Endothelial cell of umbilical vein (primary cell): ENCODE data around the gene PLAAT3. TPM values are rescaled to one million over a fixed set of nuclear protein-coding genes. Genes with fewer than 3 reads are reported as not detected.

Experiments used
- BruUV-seq: library from RNA; stranded (reverse); fragments of 400-500 nt; replicated peaks from 2 replicates; lab custom pipeline; 2021; lab: Mats Ljungman, UMichigan
- CTCF ChIA-PET: fragments of 300-600, 350-600 bp; sonication (Branson Sonifier 250); formaldehyde crosslinking; loops from one replicate; lab custom pipeline; 2021; ENCODE audit warnings: antibody characterized with exemption, inconsistent platforms; lab: Charles Lee
- POLR2A ChIA-PET: fragments of 300-600, 350-600 bp; sonication (Branson Sonifier 250); formaldehyde crosslinking; loops from one replicate; lab custom pipeline; 2021; ENCODE audit warnings: antibody characterized with exemption, inconsistent platforms; lab: Charles Lee
- DNase-seq: peaks from one replicate; pipeline ENCODE4 v3.0.0-alpha.2; 2011; ENCODE audit warnings: low read depth, low spot score
- FAIRE-seq: peaks from 2 replicates; lab custom pipeline; 2011; peaks lifted over from hg19 to GRCh38; lab: Jason Lieb, UNC
- H2AFZ ChIP-seq: 2 replicates; pipeline ENCODE4 v1.6.0; 2012; ENCODE audit warnings: low read depth, low read length, control low read depth, inconsistent platforms
- H3K27ac ChIP-seq: 2 replicates; pipeline ENCODE4 v1.5.1; 2011; ENCODE audit warnings: low read depth, mild to moderate bottlenecking, control low read depth, low read length, moderate library complexity; ENCODE audit not compliant: insufficient read depth
- H3K27me3 ChIP-seq, 2 experiments: 2 replicates each; pipeline versions ENCODE4 v1.6.0 to v1.6.1; 2011; ENCODE audit warnings: low read length in 2 of 2, mixed read lengths in 1 of 2; ENCODE audit not compliant: control insufficient read depth in 2 of 2, insufficient read depth in 2 of 2
- H3K36me3 ChIP-seq, 2 experiments: 2 replicates in 1 of 2; 3 replicates in 1 of 2; pipeline ENCODE4 v1.5.1; 2011; ENCODE audit warnings: low read length in 2 of 2, mild to moderate bottlenecking in 1 of 2, moderate library complexity in 1 of 2; ENCODE audit not compliant: control insufficient read depth in 2 of 2, insufficient read depth in 2 of 2; ENCODE audit errors: extremely low read depth in 1 of 2
- H3K4me1 ChIP-seq: 3 replicates; pipeline ENCODE4 v1.5.1; 2011; ENCODE audit warnings: mild to moderate bottlenecking, low read length; ENCODE audit not compliant: control insufficient read depth, insufficient read depth; ENCODE audit errors: extremely low read depth
- H3K4me2 ChIP-seq: 2 replicates; pipeline ENCODE4 v1.6.1; 2011; ENCODE audit warnings: low read length, control low read depth, mixed read lengths; ENCODE audit not compliant: insufficient read depth
- H3K4me3 ChIP-seq, 3 experiments: fragments of 200-600 bp in 1 of 3; sonication (generic), shearing (Covaris generic) in 1 of 3; replicated peaks in 1 of 3; 2 replicates each; pipeline ENCODE4 v1.5.1; 2011 to 2016; ENCODE audit warnings: control low read depth in 3 of 3, low read length in 3 of 3, mild to moderate bottlenecking in 2 of 3, inconsistent platforms in 1 of 3, low read depth in 1 of 3, moderate library complexity in 1 of 3; ENCODE audit not compliant: insufficient read depth in 1 of 3
- H3K79me2 ChIP-seq: 2 replicates; pipeline ENCODE4 v1.6.0; 2012; ENCODE audit warnings: low read length, inconsistent platforms; ENCODE audit not compliant: control insufficient read depth, insufficient read depth
- H3K9ac ChIP-seq: replicated peaks from 2 replicates; pipeline ENCODE3; 2011; ENCODE audit warnings: low read length, control low read depth; ENCODE audit not compliant: insufficient read depth; ENCODE audit errors: extremely low read depth
- H3K9me1 ChIP-seq: replicated peaks from 3 replicates; pipeline ENCODE4 v1.6.0; 2011; ENCODE audit warnings: mild to moderate bottlenecking, low read length; ENCODE audit not compliant: control insufficient read depth, insufficient read depth; ENCODE audit errors: extremely low read depth
- H3K9me3 ChIP-seq: replicated peaks from 2 replicates; pipeline ENCODE4 v1.5.1; 2012; ENCODE audit warnings: low read length, inconsistent platforms; ENCODE audit not compliant: control insufficient read depth, insufficient read depth
- H4K20me1 ChIP-seq: replicated peaks from 2 replicates; pipeline ENCODE3; 2011; ENCODE audit warnings: mild to moderate bottlenecking, low read length; ENCODE audit not compliant: control insufficient read depth, insufficient read depth; ENCODE audit errors: extremely low read depth
- EZH2 ChIP-seq: IDR thresholded peaks from 2 replicates; pipeline ENCODE4 v1.6.1; 2012; ENCODE audit warnings: borderline replicate concordance, low read depth, mild to moderate bottlenecking, moderate library complexity, low read length, inconsistent platforms; ENCODE audit not compliant: severe bottlenecking
- FOS ChIP-seq: IDR thresholded peaks from 2 replicates; pipeline ENCODE4 v1.6.1; 2011; ENCODE audit warnings: mild to moderate bottlenecking, low read length, moderate library complexity, borderline replicate concordance; ENCODE audit not compliant: insufficient read depth
- GATA2 ChIP-seq: IDR thresholded peaks from 2 replicates; pipeline ENCODE4 v1.7.0; 2011; ENCODE audit warnings: low read depth, mild to moderate bottlenecking, moderate library complexity, mixed read lengths, low read length; ENCODE audit not compliant: insufficient read length, insufficient read depth
- JUN ChIP-seq: IDR thresholded peaks from 2 replicates; pipeline ENCODE4 v1.6.1; 2011; ENCODE audit warnings: borderline replicate concordance, low read depth; ENCODE audit not compliant: insufficient read length, insufficient read depth
- MYC ChIP-seq: IDR thresholded peaks from one replicate; pipeline ENCODE4 v1.6.1; 2011; ENCODE audit warnings: mild to moderate bottlenecking, low read depth, low read length
- POLR2A ChIP-seq: IDR thresholded peaks from 2 replicates; pipeline ENCODE4 v1.6.1; 2012; ENCODE audit warnings: low read depth, mild to moderate bottlenecking, control low read depth, low read length
- POLR2AphosphoS5 ChIP-seq: IDR thresholded peaks from 2 replicates; pipeline ENCODE4 v1.6.1; 2012; ENCODE audit warnings: low read depth, mild to moderate bottlenecking, control low read depth, low read length, moderate library complexity; ENCODE audit not compliant: insufficient read depth
- dilution Hi-C: fragments of 300-500 bp; cut with MboI; formaldehyde crosslinking; loops from one replicate; pipeline ENCODE4 v1.15.0; 2019; ENCODE audit warnings: low sequenced_read_pairs; ENCODE audit not compliant: extremely low pct_ligation_motif_present
- intact Hi-C: fragments of 100-400 bp; cut with micrococcal nuclease; formaldehyde crosslinking; loops from one replicate; pipeline ENCODE4 v1.10.0; 2022
- polyA plus RNA-seq, 4 experiments: library from polyadenylated mRNA; depleted of rRNA in 3 of 4; stranded (reverse) in 3 of 4; unstranded in 1 of 4; fragments of >200 nt; gene quantifications; 2 replicates each; pipeline versions ENCODE4 v1.2.1 to v1.2.3, GENCODE V29; 2011 to 2012; ENCODE audit warnings: missing spikeins in 1 of 4
- total RNA-seq: library from RNA; stranded (reverse); gene quantifications from 2 replicates; pipeline ENCODE4 v1.2.3, GENCODE V29; 2021
- TF ChIP-seq, protein P1 (sequence below): IDR thresholded peaks from 2 replicates; pipeline ENCODE4 v1.6.1; 2011; ENCODE audit not compliant: insufficient read depth, insufficient read length
- TF ChIP-seq, protein P2 (sequence below), 2 donors: IDR thresholded peaks; 1 replicate in 1 of 2; 2 replicates in 1 of 2; pipeline ENCODE4 v1.5.1; 2011; ENCODE audit warnings: low read length in 2 of 2, mild to moderate bottlenecking in 2 of 2, moderate library complexity in 2 of 2, control low read depth in 1 of 2, inconsistent platforms in 1 of 2, low read depth in 1 of 2; ENCODE audit not compliant: insufficient read depth in 1 of 2; ENCODE audit errors: extremely low read depth in 1 of 2

The PLAAT3 gene
- total and polyA plus RNA-seq, 2 donors (not counting 3 experiments of a cell fraction or from before 2014, with no cell fraction given) = 22.8 to 40.2 TPM

- H3K9me1 ChIP-seq = no peaks in the 10 kb centered on the region
- H3K9me3 ChIP-seq = no peaks in the 10 kb centered on the region
- no peak for FAIRE-seq
- H3K9ac ChIP-seq = no peak overlapping the region
- CTCF ChIA-PET = interaction anchor here (1.3 to 1.8 kb wide), 2 partner anchors 10 to 77 kb away, joined by 6 to 10 read pairs; partner anchors contain the start of gene ATL3
- no peaks in the 10 kb centered on the region for H3K27me3 ChIP-seq
- BruUV-seq = no TSS peak
- dilution Hi-C loops = no loop called here
- peaks cover 80% of the 10 kb centered on the region for H3K79me2 ChIP-seq
- no peak overlapping the region for H3K4me3 ChIP-seq
- H3K27ac ChIP-seq = no peak overlapping the region
- H3K4me2 ChIP-seq = no peak overlapping the region
- H2AFZ ChIP-seq = no peak overlapping the region
- TF ChIP-seq, protein P1, sequence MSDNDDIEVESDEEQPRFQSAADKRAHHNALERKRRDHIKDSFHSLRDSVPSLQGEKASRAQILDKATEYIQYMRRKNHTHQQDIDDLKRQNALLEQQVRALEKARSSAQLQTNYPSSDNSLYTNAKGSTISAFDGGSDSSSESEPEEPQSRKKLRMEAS = no peak
- no peak for TF ChIP-seq POLR2AphosphoS5
- no peak for TF ChIP-seq POLR2A
- TF ChIP-seq MYC = no peak
- no peak for TF ChIP-seq GATA2
- intact Hi-C loops = no loop called here
- peaks cover 11% of the 10 kb centered on the region for H3K4me1 ChIP-seq
- H3K36me3 ChIP-seq = peaks cover 2% of the 10 kb centered on the region in 2 experiments
- POLR2A ChIA-PET = no interaction called here
- no peaks in the 10 kb centered on the region for H4K20me1 ChIP-seq
- no peak for DNase-seq
These were observed 46.7 kb upstream of the PLAAT3 start for GRCh38 chr11:63660972-63661371.

- no peak for TF ChIP-seq EZH2
- TF ChIP-seq, protein P2, sequence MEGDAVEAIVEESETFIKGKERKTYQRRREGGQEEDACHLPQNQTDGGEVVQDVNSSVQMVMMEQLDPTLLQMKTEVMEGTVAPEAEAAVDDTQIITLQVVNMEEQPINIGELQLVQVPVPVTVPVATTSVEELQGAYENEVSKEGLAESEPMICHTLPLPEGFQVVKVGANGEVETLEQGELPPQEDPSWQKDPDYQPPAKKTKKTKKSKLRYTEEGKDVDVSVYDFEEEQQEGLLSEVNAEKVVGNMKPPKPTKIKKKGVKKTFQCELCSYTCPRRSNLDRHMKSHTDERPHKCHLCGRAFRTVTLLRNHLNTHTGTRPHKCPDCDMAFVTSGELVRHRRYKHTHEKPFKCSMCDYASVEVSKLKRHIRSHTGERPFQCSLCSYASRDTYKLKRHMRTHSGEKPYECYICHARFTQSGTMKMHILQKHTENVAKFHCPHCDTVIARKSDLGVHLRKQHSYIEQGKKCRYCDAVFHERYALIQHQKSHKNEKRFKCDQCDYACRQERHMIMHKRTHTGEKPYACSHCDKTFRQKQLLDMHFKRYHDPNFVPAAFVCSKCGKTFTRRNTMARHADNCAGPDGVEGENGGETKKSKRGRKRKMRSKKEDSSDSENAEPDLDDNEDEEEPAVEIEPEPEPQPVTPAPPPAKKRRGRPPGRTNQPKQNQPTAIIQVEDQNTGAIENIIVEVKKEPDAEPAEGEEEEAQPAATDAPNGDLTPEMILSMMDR (IDR thresholded peaks at IDR 0.05; ENCODE audit: extremely low read depth in 1 of 2, insufficient read depth in 1 of 2, low read depth in 1 of 2, low read length in 2 of 2) = no peak
- TF ChIP-seq JUN = no peak
- no peak for TF ChIP-seq FOS
- CTCF ChIA-PET = interaction anchor here (1.3 kb wide), 1 partner anchor 14 kb away, joined by 3 read pairs; no protein-coding TSS in a partner anchor
- no TSS peak for BruUV-seq
These were observed 38.4 kb upstream of the PLAAT3 start for GRCh38 chr11:63652671-63653070.

More at GRCh38 chr11:63652671-63653070, 38.4 kb upstream of the PLAAT3 start:
- no peak overlapping the region for H3K4me3 ChIP-seq
- H3K27me3 ChIP-seq = no peaks in the 10 kb centered on the region
- H3K27ac ChIP-seq = no peak overlapping the region
- H3K9me1 ChIP-seq = no peaks in the 10 kb centered on the region
- no peak overlapping the region for H3K9ac ChIP-seq
- peaks cover 12% of the 10 kb centered on the region for H3K79me2 ChIP-seq
- no peaks in the 10 kb centered on the region for H3K9me3 ChIP-seq
- dilution Hi-C loops (no loop called here), intact Hi-C loops (no loop called here)
- POLR2A ChIA-PET = no interaction called here
- FAIRE-seq (peak; percentile 15), DNase-seq (peak; percentile 25)
- no peaks in the 10 kb centered on the region for H4K20me1 ChIP-seq
- no peaks in the 10 kb centered on the region for H3K4me1 ChIP-seq
- H2AFZ ChIP-seq = no peak overlapping the region
- no peak overlapping the region for H3K4me2 ChIP-seq
- peaks cover 4 to 11% of the 10 kb centered on the region in 2 experiments for H3K36me3 ChIP-seq
